ENCODE data around the gene CLSTN2.

The CLSTN2 gene

GRCh38 chr3:139906418-139906817, 28.6 kb upstream of the CLSTN2 start:
- no peaks in the 10 kb centered on the region for H3K9me3 ChIP-seq (replicated peaks; ENCODE audit: insufficient read depth, low read length)
- TF ChIP-seq EZH2 (optimal IDR thresholded peaks at IDR 0.05; ENCODE audit: low read depth, low read length) = no peak
- TF ChIP-seq CTCF (IDR thresholded peaks at IDR 0.05; ENCODE audit: low read length) = no peak
- H3K27me3 ChIP-seq (replicated peaks; ENCODE audit: insufficient read depth, low read length) = no peaks in the 10 kb centered on the region

GRCh38 chr3:139909811-139910210, 25.2 kb upstream of the CLSTN2 start:
- no peaks in the 10 kb centered on the region for H3K9me3 ChIP-seq (replicated peaks; ENCODE audit: insufficient read depth, low read length)
- no peaks in the 10 kb centered on the region for H3K9me2 ChIP-seq (replicated peaks; ENCODE audit: insufficient read depth, low read length)
- no peak overlapping the region for H3K4me2 ChIP-seq (ENCODE audit: low read depth, low read length)
- H3K4me3 ChIP-seq (ENCODE audit: low read length) = no peak overlapping the region
- no peak overlapping the region for H3K27ac ChIP-seq (ENCODE audit: low read length)
- no peaks in the 10 kb centered on the region for H4K20me1 ChIP-seq (ENCODE audit: insufficient read depth, low read length)
- DNase-seq = no peak
- no peaks in the 10 kb centered on the region for H3F3A ChIP-seq (ENCODE audit: insufficient read depth, low read length)
- H3K79me2 ChIP-seq (ENCODE audit: low read length) = no peaks in the 10 kb centered on the region
- TF ChIP-seq EZH2 (optimal IDR thresholded peaks at IDR 0.05; ENCODE audit: low read depth, low read length) (no peak), EZH2phosphoT487 (IDR thresholded peaks at IDR 0.05; ENCODE audit: low read length) (no peak), CTCF (IDR thresholded peaks at IDR 0.05; ENCODE audit: low read length) (no peak)
- H3K4me1 ChIP-seq (ENCODE audit: low read length) = no peaks in the 10 kb centered on the region
- no peak overlapping the region for H3K9ac ChIP-seq (ENCODE audit: low read length)
- H2AFZ ChIP-seq (ENCODE audit: low read length) = no peak overlapping the region
- no peaks in the 10 kb centered on the region for H3K36me3 ChIP-seq (replicated peaks; ENCODE audit: insufficient read depth, low read length)
- no peaks in the 10 kb centered on the region for H3K27me3 ChIP-seq (replicated peaks; ENCODE audit: insufficient read depth, low read length)

More at GRCh38 chr3:139906418-139906817, 28.6 kb upstream of the CLSTN2 start:
- no peak overlapping the region for H2AFZ ChIP-seq (ENCODE audit: low read length)
- no peak overlapping the region for H3K4me3 ChIP-seq (ENCODE audit: low read length)
- no peaks in the 10 kb centered on the region for H3K4me1 ChIP-seq (ENCODE audit: low read length)
- H3K9ac ChIP-seq (ENCODE audit: low read length) = no peak overlapping the region
- H3K27ac ChIP-seq (ENCODE audit: low read length) = no peak overlapping the region
- H3K4me2 ChIP-seq (ENCODE audit: low read depth, low read length) = no peak overlapping the region
- no peaks in the 10 kb centered on the region for H3K9me2 ChIP-seq (replicated peaks; ENCODE audit: insufficient read depth, low read length)
- H3F3A ChIP-seq (ENCODE audit: insufficient read depth, low read length) = no peaks in the 10 kb centered on the region
- H4K20me1 ChIP-seq (ENCODE audit: insufficient read depth, low read length) = no peaks in the 10 kb centered on the region
- no peaks in the 10 kb centered on the region for H3K79me2 ChIP-seq (ENCODE audit: low read length)
- H3K36me3 ChIP-seq (replicated peaks; ENCODE audit: insufficient read depth, low read length) = no peaks in the 10 kb centered on the region
- no peak for DNase-seq

DNA sequence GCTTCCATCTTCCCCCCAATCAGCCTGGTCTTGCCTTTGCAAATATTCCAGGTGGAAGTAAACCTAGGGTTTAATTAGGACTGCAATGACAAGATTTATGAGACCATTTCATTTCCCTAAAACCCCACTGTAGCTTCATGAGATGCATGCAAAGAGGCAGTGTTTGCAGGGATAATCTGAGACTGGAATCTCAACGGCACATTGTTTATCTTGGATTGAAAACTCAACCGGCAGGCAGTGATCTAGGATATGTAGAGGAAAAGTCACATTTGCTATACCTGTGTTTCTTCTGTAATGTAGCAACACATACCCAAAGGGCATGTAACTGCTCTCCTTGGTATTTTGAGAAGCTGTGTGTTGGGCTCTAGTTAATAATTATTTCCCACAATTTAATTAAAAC, 18.7 kb upstream of the CLSTN2 start:
- no peak for DNase-seq
- H3K79me2 ChIP-seq (ENCODE audit: low read length) = no peaks in the 10 kb centered on the region
- H3K4me1 ChIP-seq (ENCODE audit: low read length) = no peaks in the 10 kb centered on the region
- H4K20me1 ChIP-seq (ENCODE audit: insufficient read depth, low read length) = no peaks in the 10 kb centered on the region
- no peaks in the 10 kb centered on the region for H3K27me3 ChIP-seq (replicated peaks; ENCODE audit: insufficient read depth, low read length)
- no peak overlapping the region for H2AFZ ChIP-seq (ENCODE audit: low read length)
- no peaks in the 10 kb centered on the region for H3F3A ChIP-seq (ENCODE audit: insufficient read depth, low read length)
- no peak overlapping the region for H3K4me3 ChIP-seq (ENCODE audit: low read length)
- H3K4me2 ChIP-seq (ENCODE audit: low read depth, low read length) = no peak overlapping the region
- no peaks in the 10 kb centered on the region for H3K9me3 ChIP-seq (replicated peaks; ENCODE audit: insufficient read depth, low read length)
- no peak overlapping the region for H3K9ac ChIP-seq (ENCODE audit: low read length)
- no peaks in the 10 kb centered on the region for H3K36me3 ChIP-seq (replicated peaks; ENCODE audit: insufficient read depth, low read length)
- no peak for TF ChIP-seq CTCF (IDR thresholded peaks at IDR 0.05; ENCODE audit: low read length)
- no peak for TF ChIP-seq EZH2phosphoT487 (IDR thresholded peaks at IDR 0.05; ENCODE audit: low read length)
- no peak for TF ChIP-seq EZH2 (optimal IDR thresholded peaks at IDR 0.05; ENCODE audit: low read depth, low read length)
- H3K27ac ChIP-seq (ENCODE audit: low read length) = no peak overlapping the region
- H3K9me2 ChIP-seq (replicated peaks; ENCODE audit: insufficient read depth, low read length) = no peaks in the 10 kb centered on the region

All from MM.1S (cell line).